HCT116 (cell line): ENCODE results near the gene ZNRF2. TPM values are rescaled to one million over a fixed set of nuclear protein-coding genes. Genes with fewer than 3 reads are reported as not detected.

Source experiments
- ATAC-seq: fragments of 200-7000 bp; cut with Tn5 transposase; 2 replicates; pipeline ENCODE4 v1.9.1; 2020; ENCODE audit warnings: mild to moderate bottlenecking, moderate library complexity
- BruUV-seq: library from RNA; stranded (reverse); fragments of 400-500 nt; replicated peaks from 2 replicates; lab custom pipeline; 2021; lab: Mats Ljungman, UMichigan
- CTCF ChIA-PET: fragments of 300-600 bp; sonication (Branson Sonifier 250); formaldehyde crosslinking; loops from one replicate; lab custom pipeline; 2021; ENCODE audit warnings: antibody characterized with exemption; lab: Charles Lee
- POLR2A ChIA-PET: fragments of 300-600, 350-600 bp; sonication (Branson Sonifier 250); formaldehyde crosslinking; loops from one replicate; lab custom pipeline; 2021; ENCODE audit warnings: antibody characterized with exemption; lab: Charles Lee
- RAD21 ChIA-PET, 2 experiments: fragments of 300-600 bp; sonication (Branson Sonifier 250); formaldehyde crosslinking; loops; one replicate each; lab custom pipeline; 2023; ENCODE audit warnings: low total read pairs in 2 of 2; ENCODE audit not compliant: uncharacterized antibody in 2 of 2, unreplicated experiment in 2 of 2, low non-redundant PET in 1 of 2; lab: Charles Lee
- DNase-seq: peaks from one replicate; pipeline ENCODE4 v3.0.0-alpha.2; 2010; ENCODE audit warnings: low read depth, low spot score
- H2AFZ ChIP-seq: fragments of 200-600 bp; shearing (Covaris generic), sonication (generic); 2 replicates; pipeline ENCODE4 v1.6.1; 2017; ENCODE audit warnings: low read depth, mixed run types, mixed read lengths, antibody characterized with exemption, low read length; ENCODE audit not compliant: poor library complexity, severe bottlenecking
- H3K27ac ChIP-seq: 2 replicates; pipeline ENCODE4 v1.5.1; 2012; ENCODE audit warnings: low read depth, low read length
- H3K27me3 ChIP-seq: fragments of 200-600 bp; sonication (generic); 2 replicates; pipeline ENCODE4 v1.6.1; 2016; ENCODE audit warnings: mixed run types, low read length, mixed read lengths; ENCODE audit not compliant: insufficient read depth
- H3K36me3 ChIP-seq, 2 experiments: fragments of 200-500 bp in 1 of 2; fragments of 200-600 bp in 1 of 2; sonication (Bioruptor generic) in 1 of 2; sonication (generic) in 1 of 2; 2 replicates each; pipeline versions ENCODE4 v1.5.1 to v1.6.1; 2014 to 2016; ENCODE audit warnings: low read length in 2 of 2, inconsistent platforms in 1 of 2, mixed read lengths in 1 of 2, mixed run types in 1 of 2; ENCODE audit not compliant: insufficient read depth in 2 of 2, control insufficient read depth in 1 of 2
- H3K4me1 ChIP-seq, 2 experiments: fragments of 200-600 bp in 1 of 2; sonication (generic) in 1 of 2; 2 replicates each; pipeline versions ENCODE4 v1.5.1 to v1.6.1; 2012 to 2017; ENCODE audit warnings: low read length in 2 of 2, inconsistent platforms in 1 of 2, mild to moderate bottlenecking in 1 of 2, mixed read lengths in 1 of 2, mixed run types in 1 of 2, moderate library complexity in 1 of 2; ENCODE audit not compliant: insufficient read depth in 2 of 2, control insufficient read depth in 1 of 2
- H3K4me2 ChIP-seq: fragments of 200-600 bp; sonication (generic); 2 replicates; pipeline ENCODE4 v1.6.1; 2017; ENCODE audit warnings: mixed run types, low read length, mixed read lengths
- H3K4me3 ChIP-seq, 2 experiments: fragments of 200-600 bp in 1 of 2; sonication (generic) in 1 of 2; replicated peaks in 1 of 2; 2 replicates each; pipeline ENCODE4 v1.5.1; 2011 to 2016; ENCODE audit warnings: low read length in 2 of 2, control low read depth in 1 of 2, low read depth in 1 of 2, mild to moderate bottlenecking in 1 of 2, mixed read lengths in 1 of 2, mixed run types in 1 of 2
- H3K79me2 ChIP-seq: fragments of 200-600 bp; sonication (generic); 2 replicates; pipeline ENCODE4 v1.6.1; 2017; ENCODE audit warnings: mild to moderate bottlenecking, mixed run types, low read length, moderate library complexity, mixed read lengths; ENCODE audit not compliant: insufficient read depth
- H3K9ac ChIP-seq: fragments of 200-600 bp; sonication (generic); 2 replicates; pipeline ENCODE4 v1.6.1; 2016; ENCODE audit warnings: low read length, mixed read lengths
- H3K9me2 ChIP-seq: fragments of 200-600 bp; sonication (generic), shearing (Covaris generic); 2 replicates; pipeline ENCODE4 v1.6.1; 2017; ENCODE audit warnings: mixed run types, mild to moderate bottlenecking, moderate library complexity; ENCODE audit not compliant: insufficient read depth
- H3K9me3 ChIP-seq, 2 experiments: fragments of 200-500 bp in 1 of 2; fragments of 200-600 bp in 1 of 2; sonication (Bioruptor generic) in 1 of 2; sonication (generic) in 1 of 2; 2 replicates each; pipeline ENCODE4 v1.6.1; 2014 to 2017; ENCODE audit warnings: low read length in 2 of 2, mixed read lengths in 2 of 2, inconsistent platforms in 1 of 2, low read depth in 1 of 2, mild to moderate bottlenecking in 1 of 2, mixed run types in 1 of 2, moderate library complexity in 1 of 2; ENCODE audit not compliant: control insufficient read depth in 1 of 2, insufficient read depth in 1 of 2
- H4K20me1 ChIP-seq: fragments of 200-600 bp; sonication (generic), shearing (Covaris generic); 2 replicates; pipeline ENCODE4 v1.6.1; 2017; ENCODE audit warnings: mixed run types, mild to moderate bottlenecking, moderate library complexity; ENCODE audit not compliant: insufficient read depth
- CTCF ChIP-seq, 3 experiments: fragments of 200-600 bp in 1 of 3; sonication (generic) in 1 of 3; IDR thresholded peaks in 2 of 3; conservative IDR thresholded peaks in 1 of 3; 2 replicates each; pipeline ENCODE4 v1.5.1; 2012 to 2017; ENCODE audit warnings: low read depth in 2 of 3, low read length in 2 of 3, antibody characterized with exemption in 1 of 3, borderline replicate concordance in 1 of 3, control low read depth in 1 of 3, mild to moderate bottlenecking in 1 of 3, mixed read lengths in 1 of 3, mixed run types in 1 of 3, moderate library complexity in 1 of 3; ENCODE audit not compliant: insufficient read depth in 1 of 3
- EZH2phosphoT487 ChIP-seq: fragments of 200-600 bp; IDR thresholded peaks from 2 replicates; pipeline ENCODE4 v1.6.1; 2018; ENCODE audit warnings: antibody characterized with exemption, borderline replicate concordance
- POLR2A ChIP-seq: IDR thresholded peaks from 2 replicates; pipeline ENCODE4 v1.7.0; 2011; ENCODE audit warnings: borderline replicate concordance; ENCODE audit not compliant: insufficient read depth, insufficient read length; ENCODE audit errors: extremely low read depth
- POLR2AphosphoS5 ChIP-seq: IDR thresholded peaks from 2 replicates; pipeline ENCODE4 v1.6.1; 2011; ENCODE audit warnings: mild to moderate bottlenecking, low read depth, low read length, moderate library complexity
- RAD21 ChIP-seq: IDR thresholded peaks from 2 replicates; pipeline ENCODE4 v1.6.1; 2012; ENCODE audit warnings: low read depth, mild to moderate bottlenecking
- SIN3A ChIP-seq: IDR thresholded peaks from 2 replicates; pipeline ENCODE4 v1.6.1; 2012; ENCODE audit warnings: low read depth
- SRF ChIP-seq: IDR thresholded peaks from 2 replicates; pipeline ENCODE4 v1.6.1; 2012; ENCODE audit warnings: low read depth
- TCF7L2 ChIP-seq: IDR thresholded peaks from 2 replicates; pipeline ENCODE4 v1.7.0; 2011; ENCODE audit warnings: borderline replicate concordance, inconsistent platforms; ENCODE audit not compliant: insufficient read depth, insufficient read length; ENCODE audit errors: extremely low read depth
- ZBTB33 ChIP-seq: IDR thresholded peaks from 2 replicates; pipeline ENCODE4 v1.6.1; 2011; ENCODE audit warnings: mild to moderate bottlenecking, low read length, moderate library complexity; ENCODE audit not compliant: insufficient replicate concordance; ENCODE audit errors: extremely low read depth
- ZFX ChIP-seq: fragments of 450-650 bp; IDR thresholded peaks from 2 replicates; pipeline ENCODE4 v1.6.1; 2017
- intact Hi-C: fragments of 100-400 bp; cut with micrococcal nuclease; formaldehyde crosslinking; loops from 2 replicates; pipeline ENCODE4 v1.10.0; 2022
- total RNA-seq: library from RNA; stranded (reverse); gene quantifications from one replicate; pipeline ENCODE4 v1.2.1, GENCODE V29; 2021; ENCODE audit not compliant: unreplicated experiment

The ZNRF2 gene
- total RNA-seq, 1 experiment from 2014 or later, result 10.2 TPM

- no peak for TF ChIP-seq CTCF (IDR thresholded peaks at IDR 0.05 in 2 of 3, conservative IDR thresholded peaks at IDR 0.05 in 1 of 3; ENCODE audit: borderline replicate concordance in 1 of 3, insufficient read depth in 1 of 3, low read depth in 2 of 3, low read length in 2 of 3)
- no peak for TF ChIP-seq POLR2A
- no peak for TF ChIP-seq EZH2phosphoT487
These were observed 44.1 kb upstream of the ZNRF2 start (continued) for GRCh38 chr7:30240106-30240800.

GRCh38 chr7:30241767-30242166 lies 42.6 kb upstream of the ZNRF2 start:
- H3K4me2 ChIP-seq, result no peak overlapping the region
- intact Hi-C loops, result no loop called here
- no peak for DNase-seq
- no peak overlapping the region for H2AFZ ChIP-seq
- no peaks in the 10 kb centered on the region for H4K20me1 ChIP-seq
- ChIA-PET CTCF (no interaction called here), RAD21 (no interaction called here), POLR2A (no interaction called here)
- H3K9ac ChIP-seq, result no peak overlapping the region
- H3K27ac ChIP-seq, result no peak overlapping the region
- H3K9me2 ChIP-seq, result no peaks in the 10 kb centered on the region
- no peaks in the 10 kb centered on the region for H3K36me3 ChIP-seq
- no peak for TF ChIP-seq ZFX
- TF ChIP-seq CTCF (IDR thresholded peaks at IDR 0.05 in 2 of 3, conservative IDR thresholded peaks at IDR 0.05 in 1 of 3; ENCODE audit: borderline replicate concordance in 1 of 3, insufficient read depth in 1 of 3, low read depth in 2 of 3, low read length in 2 of 3), result no peak
- TF ChIP-seq POLR2A, result no peak
- TF ChIP-seq SIN3A, result no peak
- no peak for TF ChIP-seq SRF
- TF ChIP-seq EZH2phosphoT487, result no peak
- no peak for TF ChIP-seq TCF7L2
- no peak for TF ChIP-seq ZBTB33
- TF ChIP-seq POLR2AphosphoS5, result no peak
- no peak for TF ChIP-seq RAD21
- no TSS peak for BruUV-seq
- H3K9me3 ChIP-seq, result no peaks in the 10 kb centered on the region
- no peaks in the 10 kb centered on the region for H3K4me1 ChIP-seq
- no peaks in the 10 kb centered on the region for H3K79me2 ChIP-seq
- H3K27me3 ChIP-seq, result no peaks in the 10 kb centered on the region; the same call in 1 of the 2 replicates
- ATAC-seq, result no peak
- no peak overlapping the region for H3K4me3 ChIP-seq
